ENCODE results near the gene ADGRB2. TPM values are rescaled to one million over a fixed set of nuclear protein-coding genes. Genes with fewer than 3 reads are reported as not detected.

Gene ADGRB2
- total and polyA plus RNA-seq, 2 of the 4 experiments (the other 2 are of a cell fraction), result 2.2 to 11.9 TPM

DNA sequence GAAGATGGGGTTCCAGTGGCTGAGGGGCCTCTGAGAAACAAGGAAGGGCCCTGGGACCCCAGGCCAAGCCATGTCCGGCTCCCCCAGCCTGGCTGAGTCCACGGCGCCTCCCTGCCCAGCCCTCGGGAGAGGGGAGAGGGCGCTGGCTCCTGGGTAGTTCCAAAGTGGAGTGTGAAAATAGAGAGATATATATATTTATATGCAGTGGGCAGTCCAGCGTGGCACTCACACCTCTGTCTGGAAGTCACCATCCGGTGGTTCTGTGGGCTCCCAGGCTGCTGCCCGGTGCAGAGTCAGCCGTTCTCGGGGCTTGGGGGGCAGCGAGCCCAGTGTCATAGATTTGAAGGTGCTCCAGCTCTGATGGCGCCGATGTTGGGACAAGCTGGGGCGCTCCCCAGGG lies 36.9 kb downstream of the ADGRB2 start:
- H4K20me1 ChIP-seq (ENCODE audit: insufficient read depth, low read length), result 0 out of 2 replicates have a peak, but pooled peaks cover 8% of the 10 kb centered on the region
- H2BK5ac ChIP-seq (ENCODE audit: low read depth, low read length, poor library complexity, severe bottlenecking), result no peak overlapping the region
- no peak overlapping the region for H2BK120ac ChIP-seq (ENCODE audit: low read depth, low read length)
- WGBS, 2 experiments (ENCODE audit: extremely low coverage in 2 of 2, insufficient read length in 1 of 2), result 94% methylated on average over 6 of the region's 14 CpGs; no CpG with 5 or more reads in 1 of the 2 experiments
- no peak for DNase-seq
- in situ Hi-C loops (cut with MboI; ENCODE audit: low sequenced_read_pairs) (loop anchor here (5.0 to 10.0 kb wide), 2 partner anchors 50 to 162 kb away; no protein-coding TSS in a partner anchor), intact Hi-C loops (cut with micrococcal nuclease) (no loop called here), dilution Hi-C loops (cut with HindIII; ENCODE audit: low sequenced_read_pairs, unreplicated experiment) (no loop called here)
- H3K9me3 ChIP-seq (ENCODE audit: control insufficient read depth, insufficient read depth, low read length), result no peaks in the 10 kb centered on the region
- H2BK15ac ChIP-seq (ENCODE audit: low read depth, low read length), result no peak overlapping the region
- no peaks in the 10 kb centered on the region for H3K27me3 ChIP-seq (ENCODE audit: control insufficient read depth, insufficient read depth, low read length)
- no peak overlapping the region for H2AK5ac ChIP-seq (ENCODE audit: low read depth, low read length)
- CTCF ChIA-PET, result no interaction called here
- H3K4me1 ChIP-seq (ENCODE audit: control insufficient read depth, insufficient read depth, low read length), result no peaks in the 10 kb centered on the region
- no peak overlapping the region for H3K27ac ChIP-seq (ENCODE audit: insufficient read depth, low read length)
- no peak overlapping the region for H4K8ac ChIP-seq (ENCODE audit: low read depth in 2 of 2, low read length in 2 of 2)
- no peak overlapping the region for H3K9ac ChIP-seq (ENCODE audit: low read depth, low read length)
- ATAC-seq (ENCODE audit: low read depth), result no peak
- peaks cover 4% of the 10 kb centered on the region; the same call in 1 of the 2 replicates for H3K9me1 ChIP-seq (ENCODE audit: insufficient read depth, low read length)
- no peak overlapping the region for H3K18ac ChIP-seq (ENCODE audit: low read depth, low read length)
- H3K79me1 ChIP-seq (ENCODE audit: low read depth in 1 of 2, low read length in 2 of 2), result no peaks in the 10 kb centered on the region
- H2BK20ac ChIP-seq (ENCODE audit: low read depth, low read length), result no peak overlapping the region
- H3K4me2 ChIP-seq (ENCODE audit: low read depth, low read length), result no peak overlapping the region
- POLR2A ChIA-PET (ENCODE audit: unreplicated experiment), result no interaction called here
- no peak overlapping the region for H4K5ac ChIP-seq (ENCODE audit: low read depth, low read length)
- H2AK9ac ChIP-seq (replicated peaks; ENCODE audit: low read depth, low read length, poor library complexity), result no peak overlapping the region
- no peak overlapping the region for H3K4me3 ChIP-seq (ENCODE audit: insufficient read depth, low read depth, low read length)
- no peak overlapping the region for H2AFZ ChIP-seq (replicated peaks; ENCODE audit: low read length, poor library complexity)
- no peak for TF ChIP-seq RFX5 (IDR thresholded peaks at IDR 0.05; ENCODE audit: low read depth, low read length)
- no peak for TF ChIP-seq BHLHE40 (IDR thresholded peaks at IDR 0.05; ENCODE audit: low read depth, low read length)
- no peak for TF ChIP-seq SMC3 (IDR thresholded peaks at IDR 0.05; ENCODE audit: low read depth, low read length)
- no peak for TF ChIP-seq MAZ (IDR thresholded peaks at IDR 0.05; ENCODE audit: borderline replicate concordance, low read depth, low read length)
- no peak for TF ChIP-seq CEBPB (IDR thresholded peaks at IDR 0.05; ENCODE audit: low read depth, low read length)
- no peak for TF ChIP-seq CHD1 (IDR thresholded peaks at IDR 0.05; ENCODE audit: low read depth, low read length)
- no peak for TF ChIP-seq MAFK (IDR thresholded peaks at IDR 0.05; ENCODE audit: low read depth, low read length)
- TF ChIP-seq, protein P1, sequence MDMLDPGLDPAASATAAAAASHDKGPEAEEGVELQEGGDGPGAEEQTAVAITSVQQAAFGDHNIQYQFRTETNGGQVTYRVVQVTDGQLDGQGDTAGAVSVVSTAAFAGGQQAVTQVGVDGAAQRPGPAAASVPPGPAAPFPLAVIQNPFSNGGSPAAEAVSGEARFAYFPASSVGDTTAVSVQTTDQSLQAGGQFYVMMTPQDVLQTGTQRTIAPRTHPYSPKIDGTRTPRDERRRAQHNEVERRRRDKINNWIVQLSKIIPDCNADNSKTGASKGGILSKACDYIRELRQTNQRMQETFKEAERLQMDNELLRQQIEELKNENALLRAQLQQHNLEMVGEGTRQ (IDR thresholded peaks at IDR 0.05; ENCODE audit: low read depth, low read length), result no peak
- TF ChIP-seq, protein P2, sequence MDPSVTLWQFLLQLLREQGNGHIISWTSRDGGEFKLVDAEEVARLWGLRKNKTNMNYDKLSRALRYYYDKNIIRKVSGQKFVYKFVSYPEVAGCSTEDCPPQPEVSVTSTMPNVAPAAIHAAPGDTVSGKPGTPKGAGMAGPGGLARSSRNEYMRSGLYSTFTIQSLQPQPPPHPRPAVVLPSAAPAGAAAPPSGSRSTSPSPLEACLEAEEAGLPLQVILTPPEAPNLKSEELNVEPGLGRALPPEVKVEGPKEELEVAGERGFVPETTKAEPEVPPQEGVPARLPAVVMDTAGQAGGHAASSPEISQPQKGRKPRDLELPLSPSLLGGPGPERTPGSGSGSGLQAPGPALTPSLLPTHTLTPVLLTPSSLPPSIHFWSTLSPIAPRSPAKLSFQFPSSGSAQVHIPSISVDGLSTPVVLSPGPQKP (IDR thresholded peaks at IDR 0.05; ENCODE audit: borderline replicate concordance, low read depth, low read length), result no peak
- no peak for TF ChIP-seq NFE2L2 (IDR thresholded peaks at IDR 0.05; ENCODE audit: low read depth, low read length)
- TF ChIP-seq, protein P3, sequence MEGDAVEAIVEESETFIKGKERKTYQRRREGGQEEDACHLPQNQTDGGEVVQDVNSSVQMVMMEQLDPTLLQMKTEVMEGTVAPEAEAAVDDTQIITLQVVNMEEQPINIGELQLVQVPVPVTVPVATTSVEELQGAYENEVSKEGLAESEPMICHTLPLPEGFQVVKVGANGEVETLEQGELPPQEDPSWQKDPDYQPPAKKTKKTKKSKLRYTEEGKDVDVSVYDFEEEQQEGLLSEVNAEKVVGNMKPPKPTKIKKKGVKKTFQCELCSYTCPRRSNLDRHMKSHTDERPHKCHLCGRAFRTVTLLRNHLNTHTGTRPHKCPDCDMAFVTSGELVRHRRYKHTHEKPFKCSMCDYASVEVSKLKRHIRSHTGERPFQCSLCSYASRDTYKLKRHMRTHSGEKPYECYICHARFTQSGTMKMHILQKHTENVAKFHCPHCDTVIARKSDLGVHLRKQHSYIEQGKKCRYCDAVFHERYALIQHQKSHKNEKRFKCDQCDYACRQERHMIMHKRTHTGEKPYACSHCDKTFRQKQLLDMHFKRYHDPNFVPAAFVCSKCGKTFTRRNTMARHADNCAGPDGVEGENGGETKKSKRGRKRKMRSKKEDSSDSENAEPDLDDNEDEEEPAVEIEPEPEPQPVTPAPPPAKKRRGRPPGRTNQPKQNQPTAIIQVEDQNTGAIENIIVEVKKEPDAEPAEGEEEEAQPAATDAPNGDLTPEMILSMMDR (conservative IDR thresholded peaks at IDR 0.05; ENCODE audit: low read depth, low read length), result no peak
- TF ChIP-seq POLR2A (IDR thresholded peaks at IDR 0.05; ENCODE audit: low read depth, low read length), result no peak
- TF ChIP-seq RAD21 (IDR thresholded peaks at IDR 0.05; ENCODE audit: low read length), result no peak
- no peak for TF ChIP-seq FOS (IDR thresholded peaks at IDR 0.05; ENCODE audit: low read depth, low read length)
- no peak for TF ChIP-seq RCOR1 (IDR thresholded peaks at IDR 0.05; ENCODE audit: insufficient replicate concordance, low read length)
- no peak for TF ChIP-seq MXI1 (IDR thresholded peaks at IDR 0.05; ENCODE audit: borderline replicate concordance, low read depth, low read length)
- H3K56ac ChIP-seq (ENCODE audit: extremely low read depth, insufficient read depth, low read length), result no peak overlapping the region
- peaks cover 7% of the 10 kb centered on the region; the same call in 1 of the 2 replicates for H3K36me3 ChIP-seq (ENCODE audit: control insufficient read depth, insufficient read depth, low read length)
- H3K23ac ChIP-seq (ENCODE audit: low read depth, low read length), result no peak overlapping the region
- BruUV-seq (replicated peaks), result no TSS peak
- H3K14ac ChIP-seq (replicated peaks; ENCODE audit: low read depth, low read length), result no peak overlapping the region
- H3K4ac ChIP-seq (ENCODE audit: low read depth, low read length), result no peak overlapping the region
- H4K91ac ChIP-seq (ENCODE audit: insufficient read depth, low read depth, low read length), result no peak overlapping the region

Measured in IMR-90 (cell line).